Muscle layer of duodenum (tissue), 2 donors: ENCODE data around the gene ATP9A.
A peak's percentile ranks its signal among the peaks of the same experiment; 100 is the strongest.
"Not testable (repeated sequence)": the region's sequence is repeated elsewhere in the genome, so short reads cannot be mapped to it uniquely, and the experiment has no call there.

Source experiments
- H3K27ac ChIP-seq: one replicate; pipeline ENCODE4 v1.7.0; 2013; ENCODE audit warnings: mild to moderate bottlenecking, low read length
- H3K27me3 ChIP-seq: one replicate; pipeline ENCODE4 v1.7.0; 2013; ENCODE audit warnings: low read depth, mild to moderate bottlenecking, control low read depth, low read length
- H3K36me3 ChIP-seq, 2 donors: one replicate each; pipeline ENCODE4 v1.7.0; 2013; ENCODE audit warnings: low read length in 2 of 2, control low read depth in 1 of 2, mild to moderate bottlenecking in 1 of 2; ENCODE audit not compliant: insufficient read depth in 2 of 2, control insufficient read depth in 1 of 2
- H3K4me1 ChIP-seq, 2 donors: one replicate each; pipeline ENCODE4 v1.7.0; 2013; ENCODE audit warnings: low read length in 2 of 2, mild to moderate bottlenecking in 2 of 2, control low read depth in 1 of 2, moderate library complexity in 1 of 2; ENCODE audit not compliant: insufficient read depth in 2 of 2, control insufficient read depth in 1 of 2
- H3K4me3 ChIP-seq, 2 donors: one replicate each; pipeline ENCODE4 v1.7.0; 2013; ENCODE audit warnings: low read length in 2 of 2, low read depth in 1 of 2, mild to moderate bottlenecking in 1 of 2
- H3K9me3 ChIP-seq, 2 donors: one replicate each; pipeline ENCODE4 v1.7.0; 2013; ENCODE audit warnings: low read length in 2 of 2, control low read depth in 1 of 2, mild to moderate bottlenecking in 1 of 2; ENCODE audit not compliant: control insufficient read depth in 1 of 2
- donor health status: healthy.

The ATP9A gene

DNA sequence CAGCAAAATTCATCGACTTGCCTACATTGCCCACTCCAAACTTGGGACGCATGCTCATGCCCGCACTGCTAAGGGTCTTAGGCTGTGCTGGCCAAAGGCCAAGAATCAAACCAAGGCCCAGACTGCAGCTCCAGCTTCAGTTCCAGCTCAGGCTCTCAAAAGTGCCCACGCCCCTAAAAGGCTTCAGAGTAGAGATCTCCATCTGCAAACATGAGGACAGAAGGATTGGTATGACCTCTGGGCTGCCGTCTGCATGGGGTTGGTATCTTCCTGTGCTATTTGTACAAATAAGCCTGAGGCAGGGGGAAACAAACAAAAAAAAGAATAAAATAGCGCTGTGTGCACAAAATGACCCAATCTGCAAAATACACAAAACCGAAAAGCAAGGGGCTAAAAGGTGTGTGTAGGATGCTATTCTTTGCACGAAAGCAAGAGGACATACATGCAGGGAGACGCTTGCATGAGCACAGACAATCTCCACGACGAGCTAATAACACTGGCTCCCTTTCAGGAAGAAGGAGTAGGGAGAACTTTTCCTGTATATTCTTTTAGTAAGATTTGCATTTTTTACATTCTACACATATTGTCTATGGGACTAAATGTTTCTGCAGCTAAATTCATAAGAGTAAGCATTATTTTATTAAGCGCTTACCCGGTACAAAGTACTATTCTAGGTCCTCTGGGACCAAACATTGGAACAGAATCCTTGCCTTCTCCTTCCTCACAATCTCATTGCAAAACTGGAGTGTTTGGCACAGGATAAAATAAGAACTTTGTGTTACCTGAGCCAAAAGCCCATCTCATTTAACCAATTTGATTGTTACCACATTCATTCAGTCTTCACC lies 33.1 kb downstream of the ATP9A start:
- Histone ChIP-seq H3K36me3 (no peaks in the 10 kb centered on the region), H3K27me3 (no peaks in the 10 kb centered on the region), H3K27ac (no peak overlapping the region), H3K4me3 (no peak overlapping the region), H3K9me3 (no peaks in the 10 kb centered on the region), H3K4me1 (peaks cover 0 to 14% of the 10 kb centered on the region in 2 donors)

DNA sequence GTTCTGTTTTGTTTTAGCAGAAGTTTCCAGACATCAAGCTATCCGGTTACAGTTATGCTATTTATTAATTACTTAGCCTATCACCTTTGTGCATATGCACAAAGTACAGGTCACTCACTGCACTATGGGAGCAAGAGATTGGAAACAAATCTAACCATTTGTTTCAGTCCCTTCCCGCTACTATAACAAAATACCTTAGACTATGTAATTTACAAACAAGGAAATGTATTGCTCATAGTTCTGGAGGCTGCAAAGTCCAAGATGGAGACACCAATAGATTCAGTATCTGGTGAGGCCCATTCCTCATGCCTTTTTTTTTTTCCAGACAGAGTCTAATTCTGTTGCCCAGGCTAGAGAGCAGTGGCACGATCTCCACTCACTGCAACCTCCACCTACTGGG lies 35.1 kb downstream of the ATP9A start:
- Histone ChIP-seq H3K27ac (peak overlapping the region; percentile 72), H3K36me3 (no peaks in the 10 kb centered on the region), H3K4me3 (no peak overlapping the region), H3K4me1 (peaks cover 0 to 14% of the 10 kb centered on the region in 2 donors), H3K9me3 (no peaks in the 10 kb centered on the region), H3K27me3 (no peaks in the 10 kb centered on the region)

DNA sequence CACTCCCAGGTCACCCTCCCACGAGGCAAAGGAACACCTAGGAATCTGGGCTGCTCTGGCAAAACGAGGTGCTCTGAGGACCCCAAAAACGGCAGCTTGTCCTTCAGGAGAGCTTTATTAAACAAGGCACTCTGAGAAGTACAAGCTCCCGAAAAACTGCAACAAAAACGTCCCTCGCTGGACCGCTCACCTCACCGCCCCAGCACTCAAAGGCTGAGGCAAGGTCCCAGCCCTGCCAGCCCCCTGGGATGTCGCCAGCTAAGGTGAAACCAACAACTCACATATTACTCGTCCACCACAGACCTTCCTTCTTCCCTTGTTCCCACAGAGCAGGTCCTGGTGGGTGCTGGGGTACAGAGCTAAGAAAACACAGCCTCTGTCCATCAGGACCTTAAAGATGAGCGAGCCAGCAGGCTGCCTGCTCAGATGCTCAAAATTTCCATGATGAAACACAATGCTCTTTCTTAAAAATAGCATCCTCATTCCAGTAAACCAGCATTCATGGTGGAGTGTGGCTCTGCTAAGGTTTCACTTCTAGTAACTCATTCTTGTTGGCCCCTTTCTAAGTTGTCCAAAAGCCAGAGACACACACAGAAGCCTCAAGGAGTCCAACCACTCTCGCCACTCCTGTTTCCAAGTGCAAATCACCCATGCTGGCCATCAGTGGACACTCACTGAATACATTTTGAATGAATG lies 35.9 kb downstream of the ATP9A start:
- no peaks in the 10 kb centered on the region for H3K36me3 ChIP-seq
- no peaks in the 10 kb centered on the region for H3K9me3 ChIP-seq
- peaks cover 0 to 14% of the 10 kb centered on the region in 2 donors for H3K4me1 ChIP-seq
- H3K27ac ChIP-seq = peak overlapping the region; percentile 72
- H3K4me3 ChIP-seq = peak overlapping the region; percentile 31 to 46
- no peaks in the 10 kb centered on the region for H3K27me3 ChIP-seq

DNA sequence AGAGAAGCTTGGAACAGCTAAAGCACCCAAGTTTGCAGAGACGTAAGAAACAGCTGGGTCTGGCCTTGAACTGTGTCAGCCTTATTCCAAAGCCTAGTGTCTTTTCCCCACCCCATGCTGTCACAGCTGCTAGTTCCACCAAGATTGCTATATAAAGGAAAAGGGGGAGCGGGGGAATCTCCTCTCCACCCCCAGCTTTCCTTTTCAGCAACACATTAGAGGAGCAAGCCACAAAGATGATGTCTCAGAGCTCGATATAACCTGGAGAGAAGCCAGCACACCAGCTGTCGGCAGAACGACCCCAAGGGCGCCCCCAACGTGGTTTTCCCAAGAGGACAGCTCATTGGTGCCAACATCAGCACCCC lies 36.5 kb downstream of the ATP9A start:
- Histone ChIP-seq H3K36me3 (no peaks in the 10 kb centered on the region), H3K4me3 (peak overlapping the region; percentile 31 to 46), H3K9me3 (no peaks in the 10 kb centered on the region), H3K27ac (peak overlapping the region; percentile 72), H3K27me3 (no peaks in the 10 kb centered on the region), H3K4me1 (peaks cover 0 to 14% of the 10 kb centered on the region in 2 donors)

DNA sequence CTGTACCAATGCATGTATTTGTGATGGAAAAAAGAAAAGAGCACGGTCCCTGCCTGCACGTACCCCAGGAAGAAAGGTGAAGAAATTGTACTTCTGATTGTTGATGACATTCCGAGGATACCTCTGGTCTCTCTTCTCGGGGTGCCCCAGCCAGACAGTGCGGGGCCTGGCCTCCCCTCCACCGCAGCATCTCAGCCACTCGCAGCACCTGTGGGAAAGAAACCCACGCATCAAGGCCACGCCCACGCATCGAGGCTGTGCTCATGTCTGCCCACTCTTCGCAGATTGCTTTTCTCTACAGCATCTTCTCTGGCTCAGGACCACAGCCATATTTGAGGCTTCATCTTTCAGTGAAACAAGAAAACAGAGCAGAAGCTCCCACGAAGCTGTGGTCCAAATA lies 38.4 kb downstream of the ATP9A start:
- no peak overlapping the region for H3K27ac ChIP-seq
- no peaks in the 10 kb centered on the region for H3K27me3 ChIP-seq
- H3K4me1 ChIP-seq = peaks cover 0 to 5% of the 10 kb centered on the region in 2 donors
- H3K9me3 ChIP-seq = no peaks in the 10 kb centered on the region
- peaks cover 0 to 4% of the 10 kb centered on the region in 2 donors for H3K36me3 ChIP-seq
- no peak overlapping the region for H3K4me3 ChIP-seq

DNA sequence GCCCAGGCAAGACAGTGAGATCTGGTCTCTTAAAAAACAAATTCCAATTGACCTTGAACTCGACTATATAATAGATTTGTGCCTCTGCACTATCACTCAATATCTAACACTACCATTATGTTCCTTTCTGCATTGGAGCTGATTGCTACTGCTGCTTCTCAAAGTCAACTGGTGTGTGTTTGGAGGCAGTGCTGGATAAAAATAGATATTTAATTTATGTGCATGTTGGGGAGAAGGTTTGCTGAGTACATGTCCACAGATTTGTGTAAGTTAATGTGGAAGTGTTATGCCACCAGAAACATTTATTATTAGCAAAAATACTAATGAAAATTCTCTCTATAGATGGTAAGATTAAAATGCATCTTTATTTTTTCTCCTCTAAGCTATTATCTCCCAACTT lies 39.5 kb downstream of the ATP9A start:
- H3K27me3 ChIP-seq = no peaks in the 10 kb centered on the region
- H3K9me3 ChIP-seq = no peaks in the 10 kb centered on the region
- no peak overlapping the region for H3K27ac ChIP-seq
- H3K36me3 ChIP-seq = peaks cover 0 to 4% of the 10 kb centered on the region in 2 donors
- no peak overlapping the region for H3K4me3 ChIP-seq
- peaks cover 0 to 4% of the 10 kb centered on the region in 2 donors for H3K4me1 ChIP-seq

DNA sequence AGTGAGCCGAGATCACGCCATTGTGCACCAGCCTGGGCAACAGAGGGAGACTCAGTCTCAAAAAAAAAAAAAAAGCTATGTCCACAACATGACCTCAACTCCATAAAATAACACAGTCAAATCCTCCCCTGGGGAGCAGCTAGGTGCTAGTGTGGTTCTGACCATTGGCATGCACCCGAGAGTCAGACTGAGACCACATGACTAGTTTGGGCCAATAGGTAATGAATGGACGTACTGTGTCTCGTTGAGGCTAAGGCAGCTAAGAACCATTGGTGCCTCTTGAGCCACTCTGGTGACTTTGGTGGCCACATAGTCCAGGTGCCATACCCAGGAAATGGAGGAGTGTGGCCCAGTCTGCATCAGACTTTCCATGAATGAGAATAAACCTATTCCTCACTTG lies 40.3 kb downstream of the ATP9A start:
- no peak overlapping the region for H3K27ac ChIP-seq

DNA sequence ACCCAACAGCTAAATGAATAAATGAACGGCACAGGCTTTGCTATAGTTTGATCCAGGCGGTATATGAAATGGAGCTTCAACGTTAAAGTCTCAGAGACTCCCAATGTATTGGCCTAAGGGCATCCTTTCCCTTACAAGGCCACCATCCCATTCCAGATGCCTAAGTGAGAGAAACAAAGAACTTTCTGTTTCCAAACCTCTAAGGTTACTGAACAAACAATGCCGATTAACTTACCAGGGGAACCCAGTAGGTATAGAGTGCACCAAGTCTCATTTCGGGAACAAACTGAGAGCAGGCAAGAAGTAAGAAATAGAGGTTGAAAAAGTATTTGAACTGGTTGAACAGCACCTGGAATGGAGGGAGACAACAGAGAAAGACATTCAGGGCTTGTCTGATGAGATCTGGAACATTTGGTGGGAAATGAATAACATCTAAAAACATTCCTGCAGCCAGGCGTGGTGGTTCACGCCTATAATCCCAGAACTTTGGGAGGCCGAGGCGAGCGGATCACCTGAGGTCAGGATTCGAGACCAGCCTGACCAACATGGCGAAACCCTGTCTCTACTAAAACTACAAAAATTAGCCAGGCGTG lies 42.5 kb downstream of the ATP9A start:
- Histone ChIP-seq H3K36me3 (peaks cover 0 to 4% of the 10 kb centered on the region in 2 donors), H3K27me3 (no peaks in the 10 kb centered on the region), H3K9me3 (no peaks in the 10 kb centered on the region), H3K4me3 (no peak overlapping the region), H3K27ac (no peak overlapping the region), H3K4me1 (no peaks in the 10 kb centered on the region)

More for the DNA sequence above, 40.3 kb downstream of the ATP9A start:
- Histone ChIP-seq H3K36me3 (peaks cover 0 to 4% of the 10 kb centered on the region in 2 donors), H3K4me3 (no peak overlapping the region), H3K27me3 (no peaks in the 10 kb centered on the region), H3K4me1 (peaks cover 0 to 4% of the 10 kb centered on the region in 2 donors), H3K9me3 (no peaks in the 10 kb centered on the region)

DNA sequence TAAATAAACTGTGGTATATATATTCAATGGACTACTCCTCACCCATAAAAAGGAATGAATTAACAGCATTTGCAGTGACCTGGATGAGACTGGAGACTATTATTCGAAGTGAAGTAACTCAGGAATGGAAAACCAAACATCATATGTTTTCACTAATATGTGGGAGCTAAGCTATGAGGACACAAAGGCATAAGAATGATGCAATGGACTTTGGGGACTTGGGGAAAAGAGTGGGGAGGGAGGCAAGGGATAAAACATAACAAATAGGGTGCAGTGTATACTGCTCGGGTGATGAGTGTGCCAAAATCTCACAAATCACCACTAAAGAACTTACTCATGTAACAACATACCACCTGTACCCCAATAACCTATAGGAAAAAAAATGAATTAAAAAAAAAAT lies 45.2 kb downstream of the ATP9A start:
- not testable (repeated sequence) for H3K9me3 ChIP-seq, H3K4me3 ChIP-seq, H3K27ac ChIP-seq, H3K36me3 ChIP-seq, H3K4me1 ChIP-seq, H3K27me3 ChIP-seq

DNA sequence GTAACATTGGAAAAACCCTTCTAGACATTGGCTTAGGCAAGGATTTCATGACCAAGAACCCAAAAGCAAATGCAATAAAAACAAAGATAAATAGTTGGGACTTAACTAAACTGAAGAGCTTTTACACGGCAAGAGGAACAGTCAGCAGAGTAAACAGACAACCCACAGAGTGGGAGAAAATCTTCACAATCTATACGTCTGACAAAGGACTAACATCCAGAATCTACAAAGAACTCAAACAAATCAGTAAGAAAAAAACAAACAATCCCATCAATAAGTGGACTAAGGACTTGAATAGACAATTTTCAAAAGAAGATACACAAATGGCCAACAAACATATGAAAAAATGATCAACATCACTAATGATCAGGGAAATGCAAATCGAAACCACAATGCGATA lies 45.9 kb downstream of the ATP9A start:
- H3K9me3 ChIP-seq, H3K4me3 ChIP-seq, H3K36me3 ChIP-seq, H3K4me1 ChIP-seq, H3K27ac ChIP-seq, H3K27me3 ChIP-seq: not testable (repeated sequence)

DNA sequence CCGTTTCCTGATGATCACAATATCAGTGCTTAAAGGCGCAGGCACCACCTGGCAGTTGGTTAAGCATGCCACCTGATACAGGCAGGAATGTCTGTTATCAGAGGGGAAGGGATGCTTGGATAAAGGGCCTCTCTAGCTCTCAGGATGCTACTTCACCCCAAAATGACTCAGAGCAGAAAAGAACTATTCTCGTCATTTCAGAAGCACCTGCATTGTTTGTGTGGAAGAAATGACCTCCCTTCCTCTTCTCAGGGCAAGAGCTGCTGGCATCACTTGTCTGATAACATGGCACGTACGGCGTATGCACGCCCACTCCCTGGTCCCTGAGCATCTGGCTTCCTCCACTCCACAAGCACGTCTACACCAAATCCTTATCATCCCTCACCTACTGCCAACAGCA lies 47.3 kb downstream of the ATP9A start:
- Histone ChIP-seq H3K4me3 (no peak overlapping the region), H3K27me3 (no peaks in the 10 kb centered on the region), H3K27ac (no peak overlapping the region), H3K36me3 (peaks cover 0 to 4% of the 10 kb centered on the region in 2 donors), H3K9me3 (no peaks in the 10 kb centered on the region), H3K4me1 (no peaks in the 10 kb centered on the region)
